Right forelimb (tissue), 1 donor: ENCODE measurements around the gene WFDC10A.
"Not testable (repeated sequence)": the region's sequence is repeated elsewhere in the genome, so short reads cannot be mapped to it uniquely, and the experiment has no call there.

Experiments
- DNase-seq: peaks from one replicate; pipeline ENCODE4 v3.0.0-alpha.2; 2018

The WFDC10A gene

DNA sequence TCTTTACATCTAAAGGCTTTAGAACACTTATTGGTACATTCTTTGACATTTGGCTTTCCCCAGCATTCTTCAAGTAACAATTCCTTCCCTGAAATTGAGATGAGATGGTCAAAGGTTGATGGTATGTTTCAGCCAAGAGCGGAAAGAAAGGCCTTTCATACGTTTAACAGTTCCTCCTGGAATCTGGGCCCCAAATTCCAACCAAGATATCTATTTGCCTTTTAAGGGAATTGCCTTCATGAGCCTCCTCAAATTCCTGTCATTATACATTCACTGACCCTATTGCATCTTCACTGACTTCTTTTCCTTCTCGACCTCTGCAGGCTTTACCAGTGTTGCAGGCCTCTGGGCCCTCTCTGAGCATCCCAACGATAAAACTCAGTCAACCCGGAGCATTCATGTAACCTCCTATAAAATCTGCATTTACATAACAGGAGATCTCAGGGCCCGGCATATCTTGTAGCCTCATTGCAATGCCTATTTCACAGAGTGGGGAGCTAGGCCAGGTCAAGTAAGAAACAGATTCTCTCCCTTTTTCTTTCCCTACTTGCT is 19.8 kb downstream of the WFDC10A start:
- DNase-seq = no peak

DNA sequence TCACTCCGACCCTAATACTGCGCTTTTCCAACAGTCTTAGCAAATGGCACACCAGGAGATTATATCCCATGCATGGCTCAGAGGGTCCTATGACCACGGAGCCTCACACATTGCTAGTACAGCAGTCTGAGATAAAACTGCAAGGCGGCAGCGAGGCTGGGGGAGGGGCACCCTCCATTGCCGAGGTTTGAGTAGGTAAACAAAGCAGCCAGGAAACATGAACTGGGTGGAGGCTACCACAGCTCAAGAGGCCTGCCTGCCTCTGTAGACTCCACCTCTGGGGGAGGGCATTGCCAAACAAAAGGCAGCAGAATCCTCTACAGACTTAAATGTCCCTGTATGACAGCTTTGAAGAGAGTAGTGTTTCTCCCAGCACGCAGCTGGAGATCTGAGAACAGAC is 22.2 kb downstream of the WFDC10A start:
- DNase-seq = not testable (repeated sequence)

DNA sequence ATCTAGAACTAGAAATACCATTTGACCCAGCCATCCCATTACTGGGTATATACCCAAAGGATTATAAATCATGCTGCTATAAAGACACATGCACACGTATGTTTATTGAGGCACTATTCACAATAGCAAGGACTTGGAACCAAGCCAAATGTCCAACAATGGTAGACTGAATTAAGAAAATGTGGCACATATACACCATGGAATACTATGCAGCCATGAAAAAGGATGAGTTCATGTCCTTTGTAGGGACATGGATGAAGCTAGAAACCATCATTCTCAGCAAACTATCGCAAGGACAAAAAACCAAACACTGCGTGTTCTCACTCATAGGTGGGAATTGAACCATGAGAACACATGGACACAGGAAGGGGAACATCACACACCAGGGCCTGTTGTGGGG is 27.5 kb downstream of the WFDC10A start:
- DNase-seq = not testable (repeated sequence)

DNA sequence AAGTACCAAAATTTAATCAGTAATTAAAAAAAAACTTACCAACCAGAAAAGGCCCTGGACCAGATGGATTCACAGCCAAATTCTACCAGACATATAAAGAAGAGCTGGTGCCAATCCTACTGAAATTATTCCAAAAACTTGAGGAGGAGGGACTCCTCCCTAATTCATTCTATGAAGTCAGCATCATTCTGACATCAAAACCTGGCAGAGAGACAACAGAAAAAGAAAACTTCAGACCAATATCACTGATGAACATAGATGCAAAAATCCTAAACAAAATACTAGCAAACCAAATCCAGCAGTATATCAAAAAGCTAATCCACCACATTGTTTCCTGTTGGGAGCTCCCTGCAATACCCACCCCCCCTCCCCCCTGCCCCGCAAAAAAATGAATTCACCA is 40.6 kb downstream of the WFDC10A start, which contains the start of gene WFDC11:
TSS of gene WFDC11 (minus strand) at position 101 of the 400 bp plus-strand sequence. CDS start 19,639 bp downstream, outside the sequence.
- no peak for DNase-seq

DNA sequence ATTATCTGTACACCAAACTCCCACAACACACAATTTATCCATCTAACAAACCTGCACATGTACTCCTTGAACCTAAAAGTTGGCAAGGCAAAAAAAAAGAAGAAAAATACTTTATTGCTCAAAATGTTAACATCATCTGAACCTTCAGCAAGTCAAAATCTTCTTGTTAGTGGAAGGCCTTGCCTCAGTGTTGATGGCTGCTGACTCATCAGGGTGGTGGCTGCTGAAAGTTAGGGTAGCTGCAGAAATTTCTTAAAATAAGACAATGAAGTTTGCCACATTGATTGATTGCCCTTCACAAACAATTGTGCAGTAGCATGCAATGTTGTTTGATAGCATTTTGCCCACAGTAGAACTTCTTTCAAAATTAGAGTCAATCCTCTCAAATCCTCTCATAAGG is 43.2 kb downstream of the WFDC10A start:
- no peak for DNase-seq

DNA sequence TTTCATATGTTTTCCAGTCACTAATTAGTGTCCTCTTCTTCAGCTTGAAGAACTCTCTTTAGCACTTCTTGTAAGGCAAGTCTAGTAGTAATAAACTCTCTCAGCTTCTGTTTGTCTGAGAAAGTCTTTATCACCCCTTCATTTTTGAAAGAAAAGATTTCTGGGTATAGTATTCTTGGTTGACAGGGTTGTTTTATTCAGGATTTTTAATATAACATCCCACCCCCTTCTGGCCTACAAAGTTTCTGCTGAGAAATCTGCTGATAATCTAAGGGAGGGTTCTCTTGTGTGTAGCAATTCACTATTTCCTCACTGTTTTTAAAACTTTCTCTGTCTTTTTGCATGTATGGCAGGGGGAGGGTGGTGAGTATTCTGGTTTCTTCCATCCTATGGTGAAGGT is 50.1 kb downstream of the WFDC10A start:
- DNase-seq = no peak
